GM12801 (cell line): ENCODE data around the gene WNT7B.

ENCODE experiments used
- TF ChIP-seq, protein P1 (sequence below): IDR thresholded peaks from one replicate; pipeline ENCODE4 v1.5.1; 2011; ENCODE audit warnings: control low read depth; ENCODE audit not compliant: insufficient read length; ENCODE audit errors: extremely low read depth

Gene WNT7B

DNA sequence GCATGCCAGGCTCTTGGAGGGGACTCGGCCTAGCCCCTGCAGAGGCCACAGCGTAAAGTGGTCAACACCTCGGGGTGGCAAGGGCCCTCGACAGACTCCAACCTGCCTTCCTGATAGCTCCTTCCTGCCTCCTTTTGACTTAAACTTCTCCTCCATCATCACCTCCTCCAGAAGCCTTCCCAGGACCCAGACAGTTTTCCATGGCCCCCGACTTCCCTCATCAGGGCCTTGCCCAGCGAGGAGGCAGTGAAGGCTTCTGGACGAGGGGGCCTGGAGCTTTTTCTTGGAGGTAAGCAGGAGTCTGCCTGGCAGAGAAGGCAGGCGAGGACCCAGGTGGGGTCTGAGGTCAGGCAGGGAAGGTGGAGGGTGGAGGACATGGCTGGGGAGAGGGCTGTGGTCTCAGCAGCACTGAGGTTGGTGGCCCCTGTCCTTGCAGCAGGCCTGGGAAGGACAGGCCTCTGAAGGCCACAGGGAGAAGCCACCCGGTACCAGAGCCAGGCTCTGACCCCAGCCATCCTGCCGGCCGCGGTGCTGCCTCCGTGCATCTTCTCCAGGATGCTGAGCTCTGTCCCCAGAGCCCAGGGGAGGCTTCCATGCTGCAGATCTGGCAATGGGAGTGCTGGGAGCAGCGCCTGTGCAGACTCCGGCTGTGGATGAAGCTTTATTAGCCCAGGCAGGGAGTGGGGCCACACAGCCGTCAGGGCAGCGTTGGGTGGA lies 81.4 kb downstream of the WNT7B start:
- TF ChIP-seq, protein P1, sequence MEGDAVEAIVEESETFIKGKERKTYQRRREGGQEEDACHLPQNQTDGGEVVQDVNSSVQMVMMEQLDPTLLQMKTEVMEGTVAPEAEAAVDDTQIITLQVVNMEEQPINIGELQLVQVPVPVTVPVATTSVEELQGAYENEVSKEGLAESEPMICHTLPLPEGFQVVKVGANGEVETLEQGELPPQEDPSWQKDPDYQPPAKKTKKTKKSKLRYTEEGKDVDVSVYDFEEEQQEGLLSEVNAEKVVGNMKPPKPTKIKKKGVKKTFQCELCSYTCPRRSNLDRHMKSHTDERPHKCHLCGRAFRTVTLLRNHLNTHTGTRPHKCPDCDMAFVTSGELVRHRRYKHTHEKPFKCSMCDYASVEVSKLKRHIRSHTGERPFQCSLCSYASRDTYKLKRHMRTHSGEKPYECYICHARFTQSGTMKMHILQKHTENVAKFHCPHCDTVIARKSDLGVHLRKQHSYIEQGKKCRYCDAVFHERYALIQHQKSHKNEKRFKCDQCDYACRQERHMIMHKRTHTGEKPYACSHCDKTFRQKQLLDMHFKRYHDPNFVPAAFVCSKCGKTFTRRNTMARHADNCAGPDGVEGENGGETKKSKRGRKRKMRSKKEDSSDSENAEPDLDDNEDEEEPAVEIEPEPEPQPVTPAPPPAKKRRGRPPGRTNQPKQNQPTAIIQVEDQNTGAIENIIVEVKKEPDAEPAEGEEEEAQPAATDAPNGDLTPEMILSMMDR = no peak

DNA sequence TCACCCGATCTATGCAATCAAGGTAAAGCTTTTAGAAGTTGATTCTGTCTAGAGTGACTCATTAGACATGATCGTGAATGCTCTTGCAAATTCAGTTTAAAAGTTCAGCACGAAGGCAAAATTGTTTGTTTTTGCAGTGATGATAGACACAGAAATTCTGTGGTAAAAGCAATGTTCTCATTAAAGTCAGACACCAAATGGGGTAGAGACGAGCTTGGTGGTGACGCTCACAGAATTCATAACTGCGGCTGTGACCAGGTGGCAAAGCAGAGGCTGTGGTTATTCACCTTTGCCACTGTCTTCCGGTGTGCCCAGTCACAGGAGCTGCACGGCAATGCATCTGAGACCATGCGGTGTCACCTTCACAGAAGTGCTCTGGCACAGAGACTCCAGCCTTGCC lies 83.4 kb downstream of the WNT7B start:
- TF ChIP-seq, protein P1 = no peak

DNA sequence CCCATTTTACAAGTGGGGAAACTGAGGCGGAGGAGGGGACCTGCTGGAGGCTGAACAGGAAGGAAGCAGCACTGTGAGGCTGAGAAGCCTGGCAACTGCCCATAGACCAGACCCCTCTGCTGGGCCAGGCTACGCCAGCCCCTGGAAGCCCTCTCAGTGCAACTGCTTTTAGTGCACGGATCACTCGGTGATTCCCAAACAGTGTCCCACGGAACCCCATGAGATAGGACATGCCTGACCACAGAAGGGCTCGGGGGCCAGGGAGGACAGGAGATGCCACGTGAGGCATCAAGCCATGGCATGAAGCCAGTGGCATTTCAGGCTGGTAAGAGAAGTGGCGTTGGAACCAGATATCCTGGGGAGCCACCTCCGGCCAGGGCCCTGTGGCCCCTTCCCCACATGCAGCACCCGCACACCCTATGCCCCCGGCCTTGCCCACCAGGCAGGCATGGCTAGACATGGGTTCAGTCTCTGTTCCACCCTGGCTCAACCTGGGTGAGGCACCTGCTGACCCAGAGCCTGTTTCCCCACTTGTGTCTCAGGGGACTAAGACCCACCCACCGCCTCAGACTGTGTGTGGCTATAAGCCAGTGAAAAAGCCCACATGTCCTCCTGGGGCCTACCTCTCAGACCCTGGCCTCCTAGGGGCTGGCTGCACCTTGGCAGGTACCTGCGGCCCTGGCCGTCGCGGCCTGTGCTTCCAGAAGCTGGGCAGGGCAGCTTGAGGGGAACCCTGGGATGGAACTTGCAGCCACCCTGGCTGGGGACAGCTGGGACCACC lies 84.1 kb downstream of the WNT7B start:
- TF ChIP-seq, protein P1 = no peak

DNA sequence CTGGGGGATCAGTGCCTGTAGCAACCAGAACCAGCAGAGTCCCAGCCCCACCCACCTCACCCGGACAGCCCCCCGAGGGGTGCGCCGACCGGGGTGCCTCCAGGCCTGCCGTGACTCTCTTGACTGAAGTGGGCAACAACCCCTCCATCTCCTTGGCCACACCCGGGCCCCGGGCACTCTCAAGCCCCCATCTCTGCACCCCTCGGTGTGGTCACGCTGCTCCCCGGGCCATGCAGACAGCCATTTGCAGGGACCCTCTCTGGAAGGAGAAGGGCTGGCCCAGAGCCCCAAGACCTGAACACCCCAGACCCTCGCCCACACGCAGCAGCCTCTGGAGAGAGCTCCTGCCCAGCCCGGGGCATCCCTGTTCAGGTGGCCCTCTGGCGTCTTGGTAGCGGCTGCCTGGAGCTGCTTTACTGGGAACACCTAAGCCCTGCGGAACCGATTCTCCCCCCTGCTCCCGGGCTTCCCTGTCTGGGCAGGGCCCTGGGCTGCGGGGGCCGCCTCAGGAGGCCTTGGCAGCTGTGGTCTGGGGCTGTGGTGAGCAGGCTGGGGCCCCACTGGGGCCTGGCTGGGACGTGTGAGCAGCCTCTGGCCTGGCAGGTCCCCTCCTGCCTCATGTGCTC lies 84.9 kb downstream of the WNT7B start:
- TF ChIP-seq, protein P1 = no peak

DNA sequence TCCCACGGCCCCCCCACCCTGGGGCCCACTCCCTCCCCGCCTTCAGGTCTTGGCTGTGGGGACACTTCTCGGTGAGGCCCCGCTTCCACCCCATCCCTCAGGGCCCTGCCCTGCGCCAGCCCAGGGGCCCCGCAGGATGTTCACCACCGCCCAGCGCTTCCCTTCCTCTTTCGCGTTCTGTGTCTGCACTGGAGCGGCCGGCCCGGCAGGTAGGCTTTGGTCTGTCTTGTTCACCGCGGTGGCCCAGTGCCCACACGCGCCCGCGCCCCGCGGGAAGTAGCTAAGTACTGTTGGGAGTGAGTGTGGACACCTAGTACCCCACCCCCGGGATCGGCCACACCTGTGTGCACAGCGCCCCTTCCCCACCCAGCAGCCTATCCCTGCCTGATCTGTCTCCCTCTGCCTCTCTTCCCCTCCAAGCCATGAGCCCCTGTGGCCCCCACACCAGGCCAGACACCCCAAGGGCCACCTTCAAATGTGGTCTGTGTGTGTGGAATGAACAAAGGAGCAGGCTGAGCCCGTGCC lies 85.4 kb downstream of the WNT7B start:
- TF ChIP-seq, protein P1 = no peak

DNA sequence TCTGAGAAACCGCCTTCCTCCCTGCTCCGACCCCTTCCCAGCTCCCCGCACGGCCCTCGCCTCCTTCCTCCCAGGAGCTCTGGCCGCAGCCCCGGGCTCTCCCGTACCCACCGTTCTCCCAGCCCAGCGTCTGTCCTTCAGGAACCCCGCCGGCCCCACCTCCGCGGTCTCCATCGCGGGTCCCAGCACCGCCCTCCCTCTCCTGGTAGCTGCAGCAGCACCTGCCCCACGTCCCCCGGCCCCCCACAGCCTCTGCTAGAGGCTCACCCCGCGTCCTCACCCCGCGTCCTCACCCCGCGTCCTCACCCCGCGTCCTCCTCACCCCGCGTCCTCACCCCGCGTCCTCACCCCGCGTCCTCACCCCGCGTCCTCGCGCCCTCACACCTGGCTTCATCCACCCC lies 85.9 kb downstream of the WNT7B start:
- TF ChIP-seq, protein P1 = no peak

DNA sequence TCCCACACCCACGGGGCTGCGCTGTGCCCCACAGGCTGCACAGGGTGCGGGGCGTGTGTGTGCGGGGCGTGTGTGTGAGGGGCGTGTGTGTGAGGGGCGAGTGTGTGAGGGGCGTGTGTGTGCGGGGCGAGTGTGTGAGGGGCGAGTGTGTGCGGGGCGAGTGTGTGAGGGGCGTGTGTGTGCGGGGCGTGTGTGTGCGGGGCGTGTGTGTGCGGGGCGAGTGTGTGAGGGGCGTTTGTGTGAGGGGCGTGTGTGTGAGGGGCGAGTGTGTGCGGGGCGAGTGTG lies 86.7 kb downstream of the WNT7B start:
- TF ChIP-seq, protein P1 = no peak
